ENCODE measurements around the gene NCS1. TPM values are rescaled to one million over a fixed set of nuclear protein-coding genes. Genes with fewer than 3 reads are reported as not detected.

Gene NCS1
- total and polyA plus RNA-seq, 2 donors (not counting 1 experiment from before 2014, with no cell fraction given): 44.9 to 52.0 TPM

- no peak overlapping the region for H3K4me3 ChIP-seq (replicated peaks in 1 of 4; ENCODE audit: control extremely low read depth in 1 of 4, insufficient read depth in 1 of 4, low read depth in 3 of 4, low read length in 4 of 4)
- H3K9ac ChIP-seq (ENCODE audit: insufficient read depth, low read length): no peak overlapping the region
- H3K27me3 ChIP-seq (ENCODE audit: control insufficient read depth, insufficient read depth, low read length): no peaks in the 10 kb centered on the region
- H3K4me2 ChIP-seq (ENCODE audit: extremely low read depth, insufficient read depth, low read length): no peak overlapping the region
- H3K79me2 ChIP-seq (ENCODE audit: control insufficient read depth, insufficient read depth, low read length): peaks cover 2% of the 10 kb centered on the region
- no peaks in the 10 kb centered on the region for H3K36me3 ChIP-seq (ENCODE audit: control insufficient read depth, insufficient read depth, low read length)
- TF ChIP-seq CTCF (conservative IDR thresholded peaks at IDR 0.05 in 1 of 2, IDR thresholded peaks at IDR 0.05 in 1 of 2; ENCODE audit: low read depth in 1 of 2, low read length in 2 of 2): no peak
- TF ChIP-seq EZH2 (IDR thresholded peaks at IDR 0.05; ENCODE audit: low read length, missing control alignments): no peak
- no peak overlapping the region for H2AFZ ChIP-seq (ENCODE audit: low read length)
- H3K4me1 ChIP-seq (ENCODE audit: control insufficient read depth, extremely low read depth, insufficient read depth, low read length): no peaks in the 10 kb centered on the region
- H4K20me1 ChIP-seq (ENCODE audit: control insufficient read depth, extremely low read depth, insufficient read depth, low read length): no peaks in the 10 kb centered on the region
- no peak overlapping the region for H3K27ac ChIP-seq (ENCODE audit: insufficient read depth, low read length)
- no peaks in the 10 kb centered on the region for H3K9me3 ChIP-seq (ENCODE audit: control insufficient read depth, insufficient read depth, low read depth, low read length)
- DNase-seq (ENCODE audit: low read depth in 2 of 2): no peak
These were observed 35.2 kb downstream of the NCS1 start for GRCh38 chr9:130207241-130207992.

- Histone ChIP-seq H3K27ac (ENCODE audit: insufficient read depth, low read length) (no peak overlapping the region), H3K36me3 (ENCODE audit: control insufficient read depth, insufficient read depth, low read length) (no peaks in the 10 kb centered on the region), H2AFZ (ENCODE audit: low read length) (no peak overlapping the region), H3K4me2 (ENCODE audit: extremely low read depth, insufficient read depth, low read length) (no peak overlapping the region), H3K79me2 (ENCODE audit: control insufficient read depth, insufficient read depth, low read length) (peaks cover 3% of the 10 kb centered on the region), H3K4me3 (replicated peaks in 1 of 4; ENCODE audit: control extremely low read depth in 1 of 4, insufficient read depth in 1 of 4, low read depth in 3 of 4, low read length in 4 of 4) (no peak overlapping the region), H3K4me1 (ENCODE audit: control insufficient read depth, extremely low read depth, insufficient read depth, low read length) (no peaks in the 10 kb centered on the region), H4K20me1 (ENCODE audit: control insufficient read depth, extremely low read depth, insufficient read depth, low read length) (no peaks in the 10 kb centered on the region), H3K9me3 (ENCODE audit: control insufficient read depth, insufficient read depth, low read depth, low read length) (no peaks in the 10 kb centered on the region), H3K9ac (ENCODE audit: insufficient read depth, low read length) (no peak overlapping the region), H3K27me3 (ENCODE audit: control insufficient read depth, insufficient read depth, low read length) (no peaks in the 10 kb centered on the region)
- TF ChIP-seq CTCF (conservative IDR thresholded peaks at IDR 0.05 in 1 of 2, IDR thresholded peaks at IDR 0.05 in 1 of 2; ENCODE audit: low read depth in 1 of 2, low read length in 2 of 2) (no peak), EZH2 (IDR thresholded peaks at IDR 0.05; ENCODE audit: low read length, missing control alignments) (no peak)
- no peak for DNase-seq (ENCODE audit: low read depth in 2 of 2)
These were observed 36.6 kb downstream of the NCS1 start for GRCh38 chr9:130208600-130209347.

- Histone ChIP-seq H3K36me3 (ENCODE audit: control insufficient read depth, insufficient read depth, low read length) (no peaks in the 10 kb centered on the region), H2AFZ (ENCODE audit: low read length) (no peak overlapping the region), H3K9me3 (ENCODE audit: control insufficient read depth, insufficient read depth, low read depth, low read length) (no peaks in the 10 kb centered on the region), H3K79me2 (ENCODE audit: control insufficient read depth, insufficient read depth, low read length) (peaks cover 3% of the 10 kb centered on the region), H3K27me3 (ENCODE audit: control insufficient read depth, insufficient read depth, low read length) (no peaks in the 10 kb centered on the region), H3K4me2 (ENCODE audit: extremely low read depth, insufficient read depth, low read length) (no peak overlapping the region), H4K20me1 (ENCODE audit: control insufficient read depth, extremely low read depth, insufficient read depth, low read length) (no peaks in the 10 kb centered on the region), H3K4me1 (ENCODE audit: control insufficient read depth, extremely low read depth, insufficient read depth, low read length) (no peaks in the 10 kb centered on the region), H3K9ac (ENCODE audit: insufficient read depth, low read length) (no peak overlapping the region), H3K4me3 (replicated peaks in 1 of 4; ENCODE audit: control extremely low read depth in 1 of 4, insufficient read depth in 1 of 4, low read depth in 3 of 4, low read length in 4 of 4) (no peak overlapping the region), H3K27ac (ENCODE audit: insufficient read depth, low read length) (no peak overlapping the region)
- no peak for TF ChIP-seq EZH2 (IDR thresholded peaks at IDR 0.05; ENCODE audit: low read length, missing control alignments)
- TF ChIP-seq CTCF (conservative IDR thresholded peaks at IDR 0.05 in 1 of 2, IDR thresholded peaks at IDR 0.05 in 1 of 2; ENCODE audit: low read depth in 1 of 2, low read length in 2 of 2): no peak
- no peak for DNase-seq (ENCODE audit: low read depth in 2 of 2)
These were observed 37.2 kb downstream of the NCS1 start for GRCh38 chr9:130209422-130209821.

Data from fibroblast of lung (primary cell).